Gastroesophageal sphincter (tissue), 4 donors: ENCODE data around the gene AGBL4. TPM values are rescaled to one million over a fixed set of nuclear protein-coding genes. Genes with fewer than 3 reads are reported as not detected.
A peak's percentile ranks its signal among the peaks of the same experiment; 100 is the strongest.

Experiments used
- ATAC-seq: fragments of 150-250 bp; one replicate; pipeline ENCODE4 v1.9.1; 2016; ENCODE audit warnings: mild to moderate bottlenecking, moderate library complexity
- H3K27ac ChIP-seq, 4 donors: fragments of 200-600 bp; sonication (generic) in 3 of 4; 1 replicate in 3 of 4; 2 replicates in 1 of 4; pipeline ENCODE4 v1.5.1; 2016 to 2019
- H3K27me3 ChIP-seq: fragments of 200-600 bp; sonication (generic); one replicate; pipeline ENCODE4 v1.5.1; 2019
- H3K36me3 ChIP-seq, 2 donors: fragments of 200-600 bp; sonication (generic); one replicate each; pipeline ENCODE4 v1.5.1; 2019; ENCODE audit warnings: control low read depth in 1 of 2
- H3K4me1 ChIP-seq, 3 donors: fragments of 200-600 bp; sonication (generic); 1 replicate in 2 of 3; 2 replicates in 1 of 3; pipeline ENCODE4 v1.5.1; 2016 to 2019; ENCODE audit warnings: control low read depth in 2 of 3
- H3K4me3 ChIP-seq, 2 donors: fragments of 200-600 bp; sonication (generic); one replicate each; pipeline ENCODE4 v1.5.1; 2019; ENCODE audit warnings: mild to moderate bottlenecking in 1 of 2, moderate library complexity in 1 of 2
- H3K9me3 ChIP-seq, 3 donors: fragments of 200-600 bp; sonication (generic); one replicate each; pipeline ENCODE4 v1.5.1; 2017 to 2019; ENCODE audit warnings: control low read depth in 2 of 3
- CTCF ChIP-seq, 4 experiments: fragments of 200-600 bp in 2 of 4; fragments of 450-650 bp in 2 of 4; sonication (generic) in 1 of 4; IDR thresholded peaks; one replicate each; pipeline ENCODE4 v1.5.1; 2017 to 2019; ENCODE audit warnings: antibody characterized with exemption in 4 of 4, mild to moderate bottlenecking in 2 of 4, moderate library complexity in 2 of 4
- EP300 ChIP-seq: sonication (generic); formaldehyde crosslinking; IDR thresholded peaks from one replicate; pipeline ENCODE4 v1.6.1; 2017; ENCODE audit warnings: antibody characterized with exemption, mild to moderate bottlenecking
- POLR2A ChIP-seq, 2 donors: fragments of 450-650 bp; IDR thresholded peaks; one replicate each; pipeline ENCODE4 v1.6.1; 2017; ENCODE audit warnings: antibody characterized with exemption in 2 of 2, mild to moderate bottlenecking in 2 of 2, moderate library complexity in 1 of 2
- POLR2AphosphoS5 ChIP-seq: sonication (generic); formaldehyde crosslinking; IDR thresholded peaks from one replicate; pipeline ENCODE4 v1.6.1; 2017; ENCODE audit warnings: antibody characterized with exemption
- WGBS, 2 donors: methylation state at CpG; one replicate each; pipeline ENCODE4 v1.1.5; 2018; ENCODE audit warnings: low coverage in 1 of 2; 5-methylcytosine and 5-hydroxymethylcytosine counted together
- total RNA-seq, 4 donors: library from RNA; depleted of rRNA; stranded (reverse); fragments of >200 nt; gene quantifications; one replicate each; pipeline ENCODE4 v1.1.0, GENCODE V29; 2016

AGBL4 gene
- total RNA-seq, 4 donors from 2014 or later = 1.6 TPM; not detected in 3

GRCh38 chr1:50047916-50048694 is 24.4 kb upstream of the AGBL4 start:
- Histone ChIP-seq H3K4me3 (peak overlapping the region in 1 of 2 donors; percentile 22), H3K4me1 (peaks cover 0 to 8% (median 0%) of the 10 kb centered on the region in 3 donors), H3K36me3 (no peaks in the 10 kb centered on the region), H3K27ac (no peak overlapping the region), H3K9me3 (peaks cover 0 to 5% (median 0%) of the 10 kb centered on the region in 3 donors), H3K27me3 (peaks cover 53% of the 10 kb centered on the region)
- WGBS, 2 donors = 9% methylated on average over 12 of the region's 72 CpGs; no CpG with 5 or more reads in 1 of the 2 donors
- peak; percentile 34 for ATAC-seq
- TF ChIP-seq EP300 (no peak), POLR2A (IDR thresholded peaks at IDR 0.05) (no peak), CTCF (IDR thresholded peaks at IDR 0.05) (no peak), POLR2AphosphoS5 (no peak)

- WGBS, 2 donors = 30 to 36% methylated on average over 3 to 5 of the region's 5 CpGs
- ATAC-seq = no peak
- no peaks in the 10 kb centered on the region for H3K36me3 ChIP-seq
- H3K9me3 ChIP-seq = no peaks in the 10 kb centered on the region
- TF ChIP-seq EP300 (no peak), POLR2A (IDR thresholded peaks at IDR 0.05) (no peak), CTCF (IDR thresholded peaks at IDR 0.05) (no peak), POLR2AphosphoS5 (no peak)
- peaks cover 40% of the 10 kb centered on the region for H3K27me3 ChIP-seq
- H3K4me3 ChIP-seq = no peak overlapping the region
- H3K27ac ChIP-seq = no peak overlapping the region
- H3K4me1 ChIP-seq = no peaks in the 10 kb centered on the region
Observed at GRCh38 chr1:50038237-50038809, 14.6 kb upstream of the AGBL4 start.

DNA sequence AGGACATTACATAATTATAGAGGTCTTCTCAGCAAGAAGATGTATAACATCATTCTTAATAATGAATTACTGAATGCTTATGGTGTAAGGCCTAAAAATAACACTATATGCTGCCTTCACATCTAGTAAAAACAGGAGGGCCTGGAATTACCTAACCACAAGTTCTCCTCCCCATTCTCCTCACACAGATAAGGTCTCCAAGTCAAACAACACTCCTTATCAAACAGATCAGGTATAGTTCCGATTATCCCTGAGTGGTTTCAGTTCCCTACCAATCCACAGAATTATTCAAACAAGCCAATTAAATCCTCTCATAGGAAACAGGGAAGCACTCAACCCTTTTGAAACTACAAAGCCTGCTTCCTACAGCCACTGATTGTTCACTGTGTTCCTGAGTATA is 4.0 kb upstream of the AGBL4 start:
- Histone ChIP-seq H3K27ac (no peak overlapping the region), H3K4me1 (peaks cover 0 to 13% (median 4%) of the 10 kb centered on the region in 3 donors), H3K27me3 (peaks cover 35% of the 10 kb centered on the region), H3K9me3 (no peaks in the 10 kb centered on the region), H3K4me3 (no peak overlapping the region), H3K36me3 (no peaks in the 10 kb centered on the region)
- TF ChIP-seq POLR2A (IDR thresholded peaks at IDR 0.05) = no peak
- TF ChIP-seq EP300 = no peak
- TF ChIP-seq POLR2AphosphoS5 = no peak
- no peak for TF ChIP-seq CTCF (IDR thresholded peaks at IDR 0.05)
- ATAC-seq = no peak
- WGBS, 2 donors = 33 to 70% methylated on average over 1 of the region's 1 CpG

DNA sequence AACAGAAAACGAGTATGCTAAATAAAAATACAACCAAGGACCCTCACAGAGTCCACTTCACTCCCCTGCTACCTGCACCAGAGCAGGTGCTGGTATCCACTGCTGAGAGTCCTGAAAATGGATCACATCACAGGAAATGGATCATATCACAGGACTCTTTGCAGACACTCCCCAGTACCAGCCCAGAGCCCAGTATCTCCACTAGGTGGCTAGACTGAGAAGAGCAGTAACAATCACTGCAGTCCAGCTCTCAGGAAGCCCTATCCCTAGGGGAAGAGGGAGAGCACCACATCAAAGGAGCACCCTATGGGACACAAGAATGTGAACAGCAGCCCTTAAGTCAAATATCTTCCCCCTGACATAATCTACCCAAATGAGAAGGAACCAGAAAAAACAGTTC is 28.0 kb downstream of the AGBL4 start:
- Histone ChIP-seq H3K27ac (no peak overlapping the region), H3K4me3 (no peak overlapping the region), H3K4me1 (no peaks in the 10 kb centered on the region), H3K36me3 (no peaks in the 10 kb centered on the region), H3K9me3 (peaks cover 0 to 23% (median 0%) of the 10 kb centered on the region in 3 donors), H3K27me3 (no peaks in the 10 kb centered on the region)
- TF ChIP-seq POLR2AphosphoS5 (no peak), EP300 (no peak), POLR2A (IDR thresholded peaks at IDR 0.05) (no peak), CTCF (IDR thresholded peaks at IDR 0.05) (no peak)
- WGBS, 2 donors = 0 to 20% methylated on average over 1 of the region's 1 CpG
- ATAC-seq = no peak

GRCh38 chr1:49971088-49971487 is 52.7 kb downstream of the AGBL4 start:
- Histone ChIP-seq H3K4me1 (no peaks in the 10 kb centered on the region), H3K4me3 (no peak overlapping the region), H3K27me3 (no peaks in the 10 kb centered on the region), H3K27ac (no peak overlapping the region), H3K9me3 (no peaks in the 10 kb centered on the region), H3K36me3 (no peaks in the 10 kb centered on the region)
- 73 to 82% methylated on average over 2 of the region's 2 CpGs for WGBS, 2 donors
- TF ChIP-seq CTCF (IDR thresholded peaks at IDR 0.05) (no peak), POLR2A (IDR thresholded peaks at IDR 0.05) (no peak), EP300 (no peak), POLR2AphosphoS5 (no peak)
- ATAC-seq = no peak
